HG03196 (cell line): ENCODE results near the gene FKBP1B.
"Not testable (repeated sequence)": the region's sequence is repeated elsewhere in the genome, so short reads cannot be mapped to it uniquely, and the experiment has no call there.

Source experiments
- ATAC-seq: cut with Tn5 transposase; IDR thresholded peaks from one replicate; pipeline ENCODE4 v1.9.1; 2021; ENCODE audit not compliant: unreplicated experiment

Gene FKBP1B

DNA sequence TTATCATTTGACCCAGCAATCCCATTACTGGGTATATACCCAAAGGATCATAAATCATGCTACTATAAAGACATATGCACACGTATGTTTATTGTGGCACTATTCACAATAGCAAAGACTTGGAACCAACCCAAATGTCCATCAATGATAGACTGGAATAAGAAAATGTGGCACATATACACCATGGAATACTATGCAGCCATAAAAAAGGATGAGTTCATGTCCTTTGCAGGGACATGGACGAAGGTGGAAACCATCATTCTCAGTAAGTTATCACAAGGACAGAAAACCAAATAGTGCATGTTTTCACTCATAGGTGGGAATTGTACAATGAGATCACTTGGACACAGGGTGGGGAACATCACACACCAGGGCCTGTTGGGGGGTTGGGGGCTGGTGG, 51.2 kb downstream of the FKBP1B start:
- ATAC-seq = not testable (repeated sequence)

DNA sequence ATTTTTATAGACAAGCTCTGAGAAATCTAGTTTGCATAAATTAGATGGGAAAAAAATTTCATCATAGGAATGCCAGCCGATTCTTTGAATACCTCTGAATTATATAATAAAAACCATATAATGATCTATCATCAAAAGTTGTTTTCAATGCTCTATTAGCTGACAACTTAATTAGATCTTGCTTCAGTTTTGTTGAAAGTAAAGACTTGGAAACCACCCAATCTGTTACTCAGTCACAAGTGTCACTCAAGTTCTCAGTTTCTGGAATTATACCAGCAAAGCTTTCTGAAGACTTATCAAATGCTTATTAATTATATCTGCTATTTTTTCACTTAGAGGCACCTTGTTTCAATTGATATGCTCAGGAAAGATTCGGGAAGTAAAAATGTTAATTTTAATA, 52.5 kb downstream of the FKBP1B start:
- no peak for ATAC-seq

DNA sequence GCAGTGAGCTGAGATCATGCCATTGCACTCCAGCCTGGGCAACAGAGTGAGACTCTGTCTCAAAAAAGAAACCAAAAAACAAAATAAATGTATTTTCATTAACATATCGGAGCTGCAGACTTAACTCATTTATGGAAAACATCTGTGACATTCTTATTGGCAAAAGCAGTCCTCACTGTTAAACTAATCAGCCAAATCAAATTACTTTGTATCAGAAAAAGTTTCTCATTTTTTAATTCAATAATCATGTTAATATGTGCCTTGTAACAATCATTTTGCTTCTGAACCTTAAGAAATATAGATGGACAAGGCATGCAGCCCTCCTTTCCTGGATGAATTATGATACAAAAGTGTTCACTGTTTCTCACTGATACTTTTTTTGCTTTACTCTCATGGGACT, 53.1 kb downstream of the FKBP1B start:
- ATAC-seq = no peak

DNA sequence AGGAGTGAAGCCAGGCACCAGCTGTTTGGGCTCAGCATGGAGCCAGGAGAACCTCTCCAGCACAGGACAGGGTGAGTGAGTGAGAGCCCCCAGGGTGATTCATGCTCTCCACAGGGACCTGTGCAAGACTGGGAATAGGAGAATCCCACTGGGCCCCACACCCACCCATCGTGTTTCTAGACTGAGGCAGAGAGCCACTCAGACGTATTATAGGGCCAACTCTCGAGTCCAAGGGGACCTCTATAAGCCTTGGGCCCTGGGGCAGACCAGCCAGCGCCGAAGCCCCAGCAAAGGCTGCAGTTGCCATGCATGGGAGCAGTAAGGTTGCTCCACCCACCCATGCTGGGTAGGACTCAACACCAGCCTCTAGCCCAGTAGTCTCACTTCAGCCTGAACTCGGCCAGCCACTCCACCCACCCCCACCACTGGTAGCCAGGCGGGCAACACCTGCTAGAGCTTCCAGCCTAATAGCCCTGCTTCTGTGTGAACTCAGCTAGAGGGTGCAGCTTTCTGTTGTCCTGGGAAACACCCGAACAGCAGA, 54.6 kb downstream of the FKBP1B start:
- ATAC-seq = no peak

DNA sequence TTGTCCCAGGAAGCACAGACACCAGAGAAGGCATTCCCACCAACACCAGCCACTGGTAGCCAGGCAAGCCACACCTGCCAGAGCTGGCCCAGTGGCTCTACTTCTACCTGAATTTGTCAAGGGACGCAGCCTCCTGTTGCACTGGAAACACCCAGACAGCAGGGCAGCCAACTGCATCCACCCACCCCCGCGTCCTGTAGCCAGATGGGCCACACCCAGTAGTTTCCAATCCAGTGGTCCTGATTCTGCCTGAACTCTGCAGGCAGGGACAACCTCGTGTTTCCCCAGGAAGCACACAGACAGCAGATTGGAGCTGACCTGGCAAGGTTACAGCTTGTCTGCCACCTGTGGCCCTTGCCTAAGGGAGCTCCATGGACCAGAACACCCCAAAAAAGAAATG, 55.4 kb downstream of the FKBP1B start:
- no peak for ATAC-seq

DNA sequence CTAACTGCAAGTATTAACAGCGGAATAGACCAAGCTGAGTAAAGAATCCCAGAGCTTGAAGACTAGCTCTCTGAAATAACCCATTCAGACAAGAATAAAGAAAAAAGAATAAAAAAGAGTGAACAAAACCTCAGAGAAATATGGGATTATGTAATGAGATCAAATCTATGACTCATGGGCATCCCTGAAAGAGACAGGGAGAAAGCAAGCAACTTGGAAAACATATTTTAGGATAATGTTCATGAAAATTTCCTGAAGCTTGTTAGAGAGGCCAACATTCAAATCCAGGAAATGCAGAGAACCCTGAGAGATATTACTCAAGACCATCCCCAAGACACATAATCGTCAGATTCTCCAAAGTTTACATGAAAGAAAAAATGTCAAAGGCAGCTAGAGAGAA, 56.3 kb downstream of the FKBP1B start:
- ATAC-seq = no peak

DNA sequence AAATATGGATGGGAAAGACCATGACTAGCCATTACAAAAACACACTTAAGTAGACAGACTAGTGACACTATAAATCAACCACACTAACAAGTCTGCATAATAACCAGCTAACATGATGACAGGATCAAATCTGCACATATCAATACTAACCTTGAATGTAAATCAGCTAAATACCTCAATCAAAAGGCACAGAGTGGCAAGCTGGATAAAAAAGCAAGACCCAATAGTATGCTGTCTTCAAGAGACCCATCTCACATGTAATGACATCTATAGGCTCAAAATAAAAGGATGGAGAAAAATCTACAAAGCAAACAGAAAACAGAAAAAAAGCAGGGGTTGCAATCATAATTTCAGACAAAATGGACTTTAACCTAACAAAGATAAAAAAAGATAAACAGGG, 57.2 kb downstream of the FKBP1B start:
- no peak for ATAC-seq

DNA sequence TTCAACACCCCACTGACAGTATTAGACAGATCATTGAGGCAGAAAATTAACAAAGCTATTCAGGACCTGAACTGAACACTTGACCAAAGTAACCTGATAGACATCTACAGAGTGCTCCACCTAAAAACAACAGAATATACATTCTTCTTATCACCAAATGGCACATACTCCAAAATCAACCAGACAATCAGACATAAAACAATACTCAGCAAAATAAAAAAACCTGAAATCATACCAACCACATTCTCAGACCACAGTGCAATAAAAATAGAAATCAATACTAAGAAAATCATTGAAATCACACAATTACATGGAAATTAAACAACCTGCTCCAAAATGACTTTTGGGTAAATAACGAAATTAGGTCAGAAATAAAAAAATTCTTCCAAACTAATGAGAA, 57.8 kb downstream of the FKBP1B start:
- ATAC-seq = no peak

DNA sequence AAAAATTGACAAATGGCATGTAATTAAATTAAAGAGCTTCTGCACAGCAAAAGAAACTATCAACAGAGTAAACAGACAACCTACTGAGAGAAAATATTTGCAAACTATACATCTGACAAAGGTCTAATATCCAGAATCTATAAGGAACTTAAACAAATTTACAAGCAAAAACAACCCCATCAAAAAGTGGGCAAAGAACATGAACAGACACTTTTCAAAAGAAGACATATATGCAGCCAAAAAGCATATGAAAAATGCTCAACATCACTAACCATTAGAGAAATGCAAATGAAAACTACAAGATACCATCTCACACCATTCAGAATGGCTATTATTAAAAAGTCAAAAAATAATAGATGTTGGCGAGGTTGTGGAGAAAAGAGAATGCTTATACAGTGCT, 59.9 kb downstream of the FKBP1B start:
- ATAC-seq = not testable (repeated sequence)

DNA sequence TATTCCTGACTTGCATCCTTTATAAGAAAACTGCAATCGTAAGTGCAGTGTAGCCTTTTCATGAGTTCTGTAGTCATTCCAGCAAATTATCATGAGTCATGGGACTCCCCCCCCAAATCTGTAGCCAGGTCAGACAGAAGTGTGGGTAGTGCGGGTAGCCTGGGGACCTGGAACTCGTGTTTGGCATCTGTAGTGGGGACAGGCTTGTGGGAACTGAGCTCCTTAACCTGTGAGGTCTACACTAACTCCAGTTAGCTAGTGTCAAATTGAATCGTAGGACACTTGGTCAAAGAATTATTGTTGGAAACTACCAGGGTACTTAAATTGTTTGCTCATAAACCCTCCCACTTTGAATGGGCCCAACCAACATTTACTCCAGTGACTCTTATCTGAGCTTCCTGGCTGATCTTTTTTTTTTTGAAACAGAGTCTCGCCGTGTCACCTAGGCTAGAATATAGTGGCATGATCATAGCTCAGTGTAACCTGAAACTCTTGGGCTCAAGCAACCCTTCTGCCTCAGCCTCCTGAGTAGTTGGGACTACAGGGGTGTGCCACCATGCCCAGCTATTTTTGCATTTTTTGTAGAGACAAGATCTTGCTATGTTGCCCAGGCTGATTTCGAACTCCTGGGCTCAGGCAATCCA, 61.2 kb downstream of the FKBP1B start:
- no peak for ATAC-seq

DNA sequence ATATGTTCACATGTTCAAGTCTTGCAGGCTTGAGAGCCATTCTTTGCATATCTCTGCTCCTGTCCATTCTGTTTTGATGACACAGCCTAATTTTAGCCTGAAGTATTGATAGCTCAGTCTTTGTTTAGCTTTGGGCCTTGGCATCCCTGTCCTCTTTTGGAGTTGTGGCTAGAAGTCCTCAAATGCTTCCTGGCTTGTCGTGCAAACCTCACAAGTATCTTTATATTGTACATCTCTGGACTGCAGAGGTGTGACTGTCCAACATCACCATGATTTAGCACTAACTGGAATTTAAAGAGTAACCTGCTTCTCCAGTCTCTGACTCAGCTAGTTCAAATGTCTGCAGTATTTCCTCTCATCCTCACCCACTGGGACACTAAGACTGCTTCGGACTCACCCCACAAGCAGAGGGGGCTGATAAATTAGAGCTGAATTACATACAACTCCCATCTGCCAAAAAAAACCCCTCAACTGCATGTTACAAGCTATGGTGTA, 61.9 kb downstream of the FKBP1B start:
- ATAC-seq = no peak
